ENCODE results near the gene TNXB.
"Not testable (repeated sequence)": the region's sequence is repeated elsewhere in the genome, so short reads cannot be mapped to it uniquely, and the experiment has no call there.

Gene TNXB

GRCh38 chr6:32084780-32085179 is 24.4 kb downstream of the TNXB start:
- no peak for DNase-seq

GRCh38 chr6:32083812-32084768 is 25.0 kb downstream of the TNXB start:
- DNase-seq, result no peak

- no peak for DNase-seq
Measured at GRCh38 chr6:32082935-32083334, 26.2 kb downstream of the TNXB start.

DNA sequence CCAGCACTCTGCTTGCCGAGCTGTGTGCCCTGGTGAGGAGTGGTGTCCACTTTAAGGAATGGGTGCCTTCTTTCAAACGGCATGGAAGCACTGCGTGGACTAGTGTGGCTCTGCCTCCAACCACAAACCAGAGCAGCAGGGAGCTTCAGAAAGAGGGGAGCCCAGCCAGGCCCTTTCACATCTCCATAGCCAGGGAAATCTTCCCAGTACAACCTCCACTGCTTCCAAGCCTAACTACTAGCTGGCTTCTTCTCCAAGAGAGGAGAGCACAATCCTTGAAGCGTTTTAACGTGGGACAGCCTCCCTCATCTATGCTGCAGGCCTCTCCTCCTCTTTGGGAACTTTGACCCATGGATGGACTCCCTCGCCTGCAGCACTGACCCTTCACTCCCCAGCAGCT is 26.7 kb downstream of the TNXB start:
- no peak for DNase-seq

GRCh38 chr6:32081168-32081990 is 27.8 kb downstream of the TNXB start:
- no peak for DNase-seq

DNA sequence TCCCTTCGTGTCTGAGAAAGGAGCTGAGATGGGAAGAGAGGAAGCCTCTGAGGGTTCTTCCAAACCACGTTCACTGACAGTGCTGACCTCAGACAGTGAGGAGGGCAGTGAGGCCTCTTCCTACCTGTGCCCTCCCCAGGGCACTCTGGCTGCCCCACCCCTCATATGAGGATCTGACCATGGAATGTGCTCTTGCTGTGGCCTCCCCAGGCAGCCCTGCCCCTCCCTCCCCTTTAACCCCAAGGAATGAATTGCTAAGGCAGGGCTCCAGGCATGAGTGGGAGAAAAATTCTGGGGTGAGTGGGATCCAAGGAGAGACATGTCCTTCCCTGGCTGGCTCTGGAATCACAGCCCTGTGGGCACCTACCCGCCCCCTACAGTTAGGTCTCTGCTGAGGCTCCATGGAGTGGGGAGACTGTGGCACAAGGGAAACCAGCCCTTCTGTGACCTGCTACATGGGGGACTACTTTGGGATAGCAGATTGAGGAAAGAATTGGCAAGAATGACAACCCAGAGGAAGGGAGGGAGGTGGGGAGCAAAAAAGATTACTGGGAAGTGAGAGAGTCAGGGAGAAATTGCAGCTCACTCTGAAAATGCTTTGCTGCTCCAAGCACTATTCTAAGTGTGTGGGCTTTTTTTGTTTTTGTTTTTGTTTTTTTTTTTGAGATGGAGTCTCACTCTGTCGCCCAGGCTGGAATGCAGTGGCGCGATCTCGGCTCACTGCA is 29.4 kb downstream of the TNXB start:
- no peak for DNase-seq

DNA sequence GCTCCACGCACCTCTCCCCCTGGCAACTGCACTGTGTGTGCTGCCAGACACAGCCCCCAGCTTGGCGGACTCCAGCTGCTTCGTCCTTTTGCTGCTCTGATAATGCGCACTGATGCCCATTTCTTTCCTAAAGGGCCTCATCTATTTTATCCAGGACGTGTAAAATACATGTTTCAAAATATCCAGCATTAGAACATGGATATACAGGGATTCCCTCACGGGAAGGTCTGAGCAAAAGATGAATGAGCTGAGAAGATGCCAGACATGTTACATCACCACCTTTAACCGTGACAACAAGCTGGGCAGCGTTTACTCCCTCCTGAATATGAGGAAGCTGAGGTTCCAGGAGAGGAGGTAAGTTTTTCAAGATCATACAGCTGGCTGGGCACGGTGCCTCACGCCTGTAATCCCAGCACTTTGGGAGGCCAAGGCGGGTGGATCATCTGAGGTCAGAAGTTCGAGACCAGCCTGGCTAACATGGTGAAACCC is 32.8 kb downstream of the TNXB start:
- DNase-seq, result no peak

GRCh38 chr6:32075781-32076180 is 33.4 kb downstream of the TNXB start:
- no peak for DNase-seq

DNA sequence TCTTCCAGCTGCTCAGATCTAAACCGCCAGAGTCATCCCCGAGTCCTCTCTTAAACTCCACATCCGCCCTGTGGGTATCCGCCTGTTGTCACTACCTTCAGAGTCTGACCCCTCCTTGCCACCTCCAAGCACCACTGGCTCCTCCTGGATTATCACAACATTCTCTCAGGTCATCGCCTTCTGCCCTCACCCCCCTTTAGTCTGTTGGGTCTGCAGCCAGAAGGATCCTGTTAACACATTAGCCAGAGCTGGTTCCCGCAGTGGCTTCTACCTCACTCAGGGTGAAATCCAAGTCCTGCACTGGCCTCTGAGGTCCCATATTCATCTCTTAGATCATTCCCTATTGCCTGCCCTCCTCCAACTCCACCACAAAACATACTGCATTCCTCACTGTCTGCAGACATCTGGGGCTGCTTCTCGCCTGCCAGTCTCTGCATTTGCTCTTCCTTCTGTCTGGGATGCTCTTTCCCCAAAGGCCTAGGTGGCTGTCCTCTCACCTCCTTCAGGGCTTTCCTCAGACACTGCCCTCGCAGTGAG is 34.1 kb downstream of the TNXB start:
- no peak for DNase-seq

DNA sequence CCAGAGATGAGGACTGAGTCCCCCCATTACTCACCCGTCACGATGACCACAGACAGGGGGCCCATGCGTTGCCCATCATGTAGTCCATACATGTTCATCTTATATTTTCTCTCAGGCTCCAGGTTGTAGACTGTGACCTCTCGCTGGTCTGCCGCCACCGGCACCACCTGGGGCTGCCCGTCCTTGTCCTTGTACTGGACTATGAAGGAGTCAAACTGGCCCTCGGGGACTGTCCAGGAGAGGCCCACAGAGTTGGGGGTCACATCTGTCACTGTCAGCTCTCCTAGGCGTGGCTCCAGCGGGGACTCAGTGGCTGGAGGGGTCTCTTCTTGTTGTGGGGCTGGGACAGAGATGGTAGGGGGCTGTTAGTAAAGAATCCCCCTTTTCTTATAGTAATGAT is 35.5 kb downstream of the TNXB start:
- DNase-seq, result no peak

DNA sequence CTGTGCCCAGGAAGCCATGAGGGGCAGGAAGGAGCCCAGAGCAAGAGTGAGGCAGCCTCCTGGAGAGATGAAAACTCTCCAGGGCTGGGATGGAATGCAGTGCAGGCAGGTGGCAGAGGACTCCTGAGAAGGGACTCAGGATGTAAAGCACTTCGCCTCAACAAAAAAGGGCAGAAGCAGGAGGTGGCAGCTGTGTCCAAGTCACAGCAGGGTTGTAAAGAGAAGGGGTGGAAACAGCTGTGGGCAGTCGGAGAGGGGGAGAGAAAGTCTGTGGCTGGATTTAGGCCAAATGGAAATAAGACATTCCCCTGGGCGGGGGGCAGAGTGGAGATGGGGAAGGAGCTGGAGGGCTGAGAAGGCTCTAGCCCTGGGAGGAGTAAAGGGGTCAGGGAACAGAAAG is 36.0 kb downstream of the TNXB start:
- DNase-seq, result no peak

DNA sequence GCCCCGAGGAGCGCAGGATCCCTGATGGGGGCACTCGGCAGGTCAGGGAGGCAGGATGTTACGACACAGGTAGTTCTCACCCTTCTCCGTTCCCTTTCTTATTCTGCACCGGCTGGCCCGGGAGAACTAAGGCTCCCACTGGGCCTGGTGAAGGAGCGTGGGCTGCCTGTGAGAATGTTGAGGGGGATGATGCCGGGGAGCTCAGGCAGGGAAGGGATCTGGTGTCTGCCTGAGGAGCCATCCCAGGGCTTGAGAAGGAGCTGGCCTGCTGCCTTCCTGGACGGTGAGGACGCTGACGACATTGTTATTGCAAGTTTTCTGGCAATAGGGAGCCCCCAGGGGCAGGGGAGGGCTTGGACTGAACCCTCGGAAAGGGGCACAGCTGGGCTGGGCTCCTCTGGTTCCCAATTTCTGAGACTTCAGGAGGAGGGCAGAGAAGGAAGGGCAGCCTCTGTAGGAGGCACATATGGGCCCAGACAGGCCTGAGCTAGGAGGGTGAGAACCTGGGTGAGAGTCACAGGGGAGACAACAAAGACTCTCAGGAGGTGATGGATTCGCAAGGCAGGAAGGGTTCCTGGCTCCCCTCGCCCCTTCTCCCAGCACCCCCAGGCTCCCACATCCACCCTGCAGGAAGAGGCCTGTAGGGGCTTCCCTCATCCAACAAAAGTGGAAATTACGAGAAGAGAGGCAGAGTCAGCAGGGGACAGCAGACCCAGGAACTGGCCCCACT is 38.2 kb downstream of the TNXB start:
- no peak for DNase-seq

DNA sequence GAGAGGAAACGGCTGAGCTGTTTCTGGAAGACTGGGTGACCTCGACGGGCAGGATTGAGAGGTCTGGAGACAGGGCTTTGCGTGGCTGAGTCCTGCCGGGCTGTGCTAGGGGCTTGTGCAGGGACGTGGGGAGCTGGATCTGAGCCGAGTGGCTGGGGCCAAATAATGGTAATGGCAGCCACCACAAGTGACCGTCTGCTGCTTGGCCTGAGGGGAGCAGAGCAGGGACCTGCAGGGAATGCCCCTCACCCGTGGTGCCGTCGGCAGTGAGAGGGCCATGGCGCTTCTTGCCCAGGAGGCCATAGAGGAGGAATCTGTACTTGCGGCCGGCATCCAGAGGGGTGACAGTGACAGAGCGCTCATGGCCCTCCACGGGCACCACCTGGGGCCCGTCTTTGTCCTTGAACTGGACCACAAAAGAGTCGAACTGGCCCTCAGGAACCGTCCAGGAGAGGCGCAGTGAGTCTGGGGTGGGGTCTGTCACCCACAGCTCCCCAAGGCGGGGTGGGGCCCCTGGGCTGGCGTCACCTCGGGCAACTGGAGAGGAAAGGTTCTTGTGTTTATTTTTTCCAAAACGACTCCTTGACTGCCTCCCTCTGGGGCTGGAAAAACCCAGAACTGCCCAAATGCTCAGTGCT is 39.1 kb downstream of the TNXB start:
- no peak for DNase-seq

DNA sequence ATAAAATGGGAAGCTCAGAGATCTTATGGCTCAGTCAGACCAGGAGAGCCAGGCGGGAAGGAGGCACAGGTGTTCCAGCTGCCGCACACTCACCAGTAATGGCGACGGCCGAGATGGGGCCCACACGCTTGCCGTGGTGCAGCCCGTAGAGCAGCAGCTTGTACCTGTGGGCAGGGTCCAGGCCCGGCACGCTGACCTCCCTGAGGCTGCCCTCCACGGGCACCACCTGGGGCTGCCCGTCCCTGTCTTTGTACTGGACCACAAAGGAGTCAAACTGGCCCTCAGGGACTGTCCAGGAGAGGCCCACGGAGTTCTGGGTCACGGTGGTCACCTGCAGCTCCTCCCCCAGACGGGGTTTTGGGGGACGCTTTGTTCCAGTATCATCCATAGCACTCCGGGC is 39.7 kb downstream of the TNXB start:
- no peak for DNase-seq

- DNase-seq, result no peak
Measured at GRCh38 chr6:32068867-32069266, 40.3 kb downstream of the TNXB start.

DNA sequence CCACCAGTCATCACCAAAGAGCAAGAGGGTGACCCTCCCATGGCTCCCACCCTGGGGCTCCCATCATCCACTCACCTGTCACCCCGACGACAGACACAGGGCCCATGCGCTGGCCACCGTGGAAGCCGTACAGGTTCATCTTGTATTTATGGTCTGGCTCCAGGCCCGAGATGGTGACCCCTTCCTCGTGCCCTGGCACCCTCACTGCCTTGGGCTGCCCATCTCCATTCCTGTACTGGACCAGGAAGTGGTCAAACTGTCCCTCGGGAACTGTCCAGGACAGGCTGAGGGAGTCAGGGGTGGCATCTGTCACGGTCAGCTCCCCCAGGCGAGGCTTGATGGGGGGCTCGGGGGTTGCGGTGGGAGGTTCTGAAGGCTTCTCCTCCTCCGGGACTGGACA is 40.8 kb downstream of the TNXB start:
- not testable (repeated sequence) for DNase-seq

GRCh38 chr6:32067521-32067920 is 41.6 kb downstream of the TNXB start:
- not testable (repeated sequence) for DNase-seq

DNA sequence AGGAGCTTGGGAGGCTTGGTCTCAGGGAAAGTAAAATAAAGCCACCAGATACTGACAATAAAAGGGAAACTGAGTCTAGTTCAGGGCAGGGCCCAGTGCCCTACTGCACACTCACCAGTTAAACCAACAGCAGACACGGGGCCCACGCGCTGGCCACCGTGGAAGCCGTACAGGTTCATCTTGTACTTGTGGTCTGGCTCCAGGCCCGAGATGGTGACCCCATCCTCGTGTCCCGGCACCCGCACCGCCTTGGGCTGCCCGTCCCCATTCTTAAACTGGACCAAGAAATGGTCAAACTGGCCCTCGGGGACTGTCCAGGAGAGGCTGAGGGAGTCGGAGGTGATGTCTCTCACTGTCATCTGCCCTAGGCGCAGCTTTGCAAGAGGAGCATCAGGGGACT is 44.4 kb downstream of the TNXB start:
- no peak for DNase-seq

GRCh38 chr6:32060966-32061655 is 48.0 kb downstream of the TNXB start:
- DNase-seq, result no peak

GRCh38 chr6:32058511-32058963 is 50.6 kb downstream of the TNXB start:
- no peak for DNase-seq

GRCh38 chr6:32057966-32058365 is 51.2 kb downstream of the TNXB start:
- no peak for DNase-seq
